BJ (cell line): ENCODE results near the gene MUC7. TPM values are rescaled to one million over a fixed set of nuclear protein-coding genes. Genes with fewer than 3 reads are reported as not detected.

Source experiments
- CTCF ChIA-PET: fragments of 350-600 bp; formaldehyde crosslinking; extraction: SDS; loops from one replicate; lab custom pipeline; 2021; ENCODE audit warnings: antibody characterized with exemption, inconsistent platforms; lab: Yijun Ruan, JAX
- POLR2A ChIA-PET: fragments of 300-600 bp; sonication (Branson Sonifier 250); formaldehyde crosslinking; extraction: SDS; loops from one replicate; lab custom pipeline; 2021; ENCODE audit warnings: antibody characterized with exemption; lab: Charles Lee
- DNase-seq: peaks from one replicate; pipeline ENCODE4 v3.0.0-alpha.2; 2011; ENCODE audit warnings: low read depth
- H3K27me3 ChIP-seq: 2 replicates; pipeline ENCODE4 v1.6.0; 2011; ENCODE audit warnings: low read length; ENCODE audit not compliant: control insufficient read depth, insufficient read depth
- H3K36me3 ChIP-seq: 2 replicates; pipeline ENCODE4 v1.5.1; 2011; ENCODE audit warnings: low read length; ENCODE audit not compliant: control insufficient read depth, insufficient read depth
- H3K4me3 ChIP-seq: 2 replicates; pipeline ENCODE4 v1.5.1; 2011; ENCODE audit warnings: low read depth, mild to moderate bottlenecking, control low read depth, low read length
- CTCF ChIP-seq: IDR thresholded peaks from 2 replicates; pipeline ENCODE4 v1.5.1; 2011; ENCODE audit warnings: low read depth, mild to moderate bottlenecking, control low read depth, inconsistent platforms, low read length, moderate library complexity; ENCODE audit not compliant: insufficient read depth
- polyA plus RNA-seq: library from polyadenylated mRNA; depleted of rRNA; stranded (reverse); fragments of >200 nt; gene quantifications from 2 replicates; pipeline ENCODE4 v1.2.3, GENCODE V29; 2011

MUC7 gene
- polyA plus RNA-seq, 1 experiment, result not detected

GRCh38 chr4:70443329-70443728 lies 28.7 kb upstream of the MUC7 start:
- CTCF ChIA-PET, result no interaction called here
- POLR2A ChIA-PET, result no interaction called here
- H3K27me3 ChIP-seq, result no peaks in the 10 kb centered on the region
- no peak for DNase-seq
- H3K36me3 ChIP-seq, result no peaks in the 10 kb centered on the region
- no peak overlapping the region for H3K4me3 ChIP-seq
- TF ChIP-seq CTCF, result no peak

- ChIA-PET CTCF (no interaction called here), POLR2A (no interaction called here)
- Histone ChIP-seq H3K4me3 (no peak overlapping the region), H3K36me3 (no peaks in the 10 kb centered on the region), H3K27me3 (no peaks in the 10 kb centered on the region)
- no peak for TF ChIP-seq CTCF
- no peak for DNase-seq
These were observed 22.8 kb upstream of the MUC7 start for GRCh38 chr4:70449220-70449619.

- ChIA-PET POLR2A (no interaction called here), CTCF (no interaction called here)
- no peaks in the 10 kb centered on the region for H3K36me3 ChIP-seq
- H3K27me3 ChIP-seq, result no peaks in the 10 kb centered on the region
- no peak for DNase-seq
- TF ChIP-seq CTCF, result no peak
- H3K4me3 ChIP-seq, result no peak overlapping the region
These were observed 19.1 kb upstream of the MUC7 start for GRCh38 chr4:70452946-70453345.

- DNase-seq, result no peak
- TF ChIP-seq CTCF, result no peak
These were observed 8.7 kb upstream of the MUC7 start for GRCh38 chr4:70463335-70463734.

GRCh38 chr4:70473679-70474078 lies 1.7 kb downstream of the MUC7 start:
- no peak for DNase-seq
- no peaks in the 10 kb centered on the region for H3K36me3 ChIP-seq
- H3K27me3 ChIP-seq, result no peaks in the 10 kb centered on the region
- CTCF ChIA-PET, result no interaction called here
- H3K4me3 ChIP-seq, result no peak overlapping the region
- POLR2A ChIA-PET, result no interaction called here
- no peak for TF ChIP-seq CTCF

More at GRCh38 chr4:70463335-70463734, 8.7 kb upstream of the MUC7 start:
- POLR2A ChIA-PET, result no interaction called here
- H3K36me3 ChIP-seq, result no peaks in the 10 kb centered on the region
- CTCF ChIA-PET, result no interaction called here
- H3K27me3 ChIP-seq, result no peaks in the 10 kb centered on the region
- H3K4me3 ChIP-seq, result no peak overlapping the region
